ENCODE data around the gene ANKRD63.
A peak's percentile ranks its signal among the peaks of the same experiment; 100 is the strongest.

ANKRD63 gene

DNA sequence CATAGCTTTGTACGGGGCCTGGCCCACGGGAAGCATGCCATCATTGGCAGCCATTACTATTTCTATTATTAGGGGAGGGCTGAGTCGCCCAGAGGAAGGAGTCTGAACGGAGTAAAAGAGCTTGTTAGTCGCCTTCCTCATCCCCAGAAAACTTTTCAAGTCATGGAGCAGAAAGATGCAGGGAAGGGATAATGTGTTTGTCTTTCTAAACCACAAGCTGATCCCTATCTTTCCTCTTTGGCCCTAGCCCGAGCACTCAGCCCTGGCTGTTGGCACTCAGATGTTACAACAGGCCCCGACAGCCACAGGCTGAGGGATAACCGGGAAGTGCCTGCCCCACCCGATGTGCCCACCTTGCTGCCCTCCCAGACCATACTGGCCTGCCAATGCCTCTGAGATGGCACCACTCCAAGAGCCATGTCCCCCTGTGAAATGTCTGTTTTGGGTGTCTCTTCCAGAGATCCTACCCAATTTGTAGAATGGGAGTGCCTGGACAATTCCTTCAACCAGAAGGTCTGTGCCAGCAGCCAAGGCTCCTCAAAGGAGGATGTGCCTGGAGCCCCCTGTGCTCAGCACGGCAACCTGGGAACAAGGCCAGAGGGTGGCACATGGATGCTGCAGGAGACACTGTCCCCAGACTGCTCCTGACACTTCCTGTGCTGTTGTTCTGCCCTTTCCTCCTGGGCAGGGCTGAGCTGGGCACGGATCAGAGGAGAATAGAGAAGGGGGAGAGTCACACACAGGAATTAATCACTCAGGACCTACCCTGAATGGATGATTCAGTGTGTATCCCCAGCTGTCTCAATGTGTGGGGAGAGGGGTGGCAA is 33.2 kb downstream of the ANKRD63 start:
- H3K4me1 ChIP-seq = peaks cover 0 to 45% (median 15%) of the 10 kb centered on the region in 4 donors
- TF ChIP-seq, protein P1, sequence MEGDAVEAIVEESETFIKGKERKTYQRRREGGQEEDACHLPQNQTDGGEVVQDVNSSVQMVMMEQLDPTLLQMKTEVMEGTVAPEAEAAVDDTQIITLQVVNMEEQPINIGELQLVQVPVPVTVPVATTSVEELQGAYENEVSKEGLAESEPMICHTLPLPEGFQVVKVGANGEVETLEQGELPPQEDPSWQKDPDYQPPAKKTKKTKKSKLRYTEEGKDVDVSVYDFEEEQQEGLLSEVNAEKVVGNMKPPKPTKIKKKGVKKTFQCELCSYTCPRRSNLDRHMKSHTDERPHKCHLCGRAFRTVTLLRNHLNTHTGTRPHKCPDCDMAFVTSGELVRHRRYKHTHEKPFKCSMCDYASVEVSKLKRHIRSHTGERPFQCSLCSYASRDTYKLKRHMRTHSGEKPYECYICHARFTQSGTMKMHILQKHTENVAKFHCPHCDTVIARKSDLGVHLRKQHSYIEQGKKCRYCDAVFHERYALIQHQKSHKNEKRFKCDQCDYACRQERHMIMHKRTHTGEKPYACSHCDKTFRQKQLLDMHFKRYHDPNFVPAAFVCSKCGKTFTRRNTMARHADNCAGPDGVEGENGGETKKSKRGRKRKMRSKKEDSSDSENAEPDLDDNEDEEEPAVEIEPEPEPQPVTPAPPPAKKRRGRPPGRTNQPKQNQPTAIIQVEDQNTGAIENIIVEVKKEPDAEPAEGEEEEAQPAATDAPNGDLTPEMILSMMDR (IDR thresholded peaks at IDR 0.05) = no peak
- no peaks in the 10 kb centered on the region for H3K27me3 ChIP-seq
- H3K27ac ChIP-seq = no peak overlapping the region
- intact Hi-C loops (cut with DNase I; ENCODE audit: low total_unique reads) = no loop called here
- DNase-seq = peak in 1 of 2 donors; percentile 35
- no peak overlapping the region for H3K4me3 ChIP-seq
- H3K36me3 ChIP-seq = no peaks in the 10 kb centered on the region
- no peaks in the 10 kb centered on the region for H3K9me3 ChIP-seq

DNA sequence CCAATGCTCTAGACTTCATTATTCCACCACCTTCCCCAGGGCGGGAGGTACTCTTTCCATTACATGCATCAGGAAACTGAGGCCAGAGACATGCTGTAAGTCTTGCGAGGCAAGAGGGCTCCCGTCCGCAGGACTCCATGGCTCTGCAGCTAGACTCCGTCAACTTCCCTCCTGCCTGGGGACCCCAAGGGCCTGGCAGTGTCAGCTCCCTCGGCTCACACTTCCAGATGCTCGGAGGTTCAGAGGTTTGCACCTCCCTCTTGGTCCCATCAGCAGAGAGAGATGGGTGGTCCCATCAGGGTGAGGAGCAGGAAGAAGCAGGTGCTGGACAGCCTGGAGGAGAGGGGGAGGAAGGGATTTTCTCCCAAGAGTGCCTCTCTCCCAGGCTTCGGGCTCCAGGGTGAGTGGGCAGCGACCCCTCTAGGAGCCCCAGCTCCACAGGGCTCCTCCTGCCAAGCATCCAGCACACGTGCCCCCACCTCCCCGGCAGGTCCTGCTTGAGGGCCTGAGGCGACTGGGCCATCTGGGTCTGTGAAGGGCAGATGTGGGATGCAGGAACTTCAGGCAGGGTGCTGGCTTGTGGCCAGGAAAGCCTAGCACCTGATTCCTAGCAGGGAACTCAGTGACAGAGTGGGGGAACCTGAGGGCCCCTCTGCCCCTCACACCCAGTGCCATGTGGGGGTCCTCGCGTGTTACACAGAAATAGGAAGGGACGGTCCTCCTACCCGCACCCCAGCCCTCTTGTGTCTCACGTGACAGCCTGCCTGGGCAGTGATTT is 34.7 kb downstream of the ANKRD63 start:
- DNase-seq = peak; percentile 18 to 56
- Histone ChIP-seq H3K4me3 (no peak overlapping the region), H3K27ac (no peak overlapping the region), H3K27me3 (no peaks in the 10 kb centered on the region), H3K4me1 (peaks cover 0 to 39% (median 8%) of the 10 kb centered on the region in 4 donors), H3K36me3 (no peaks in the 10 kb centered on the region), H3K9me3 (no peaks in the 10 kb centered on the region)
- intact Hi-C loops (cut with DNase I; ENCODE audit: low total_unique reads) = no loop called here
- TF ChIP-seq, protein P1 (IDR thresholded peaks at IDR 0.05) = no peak

DNA sequence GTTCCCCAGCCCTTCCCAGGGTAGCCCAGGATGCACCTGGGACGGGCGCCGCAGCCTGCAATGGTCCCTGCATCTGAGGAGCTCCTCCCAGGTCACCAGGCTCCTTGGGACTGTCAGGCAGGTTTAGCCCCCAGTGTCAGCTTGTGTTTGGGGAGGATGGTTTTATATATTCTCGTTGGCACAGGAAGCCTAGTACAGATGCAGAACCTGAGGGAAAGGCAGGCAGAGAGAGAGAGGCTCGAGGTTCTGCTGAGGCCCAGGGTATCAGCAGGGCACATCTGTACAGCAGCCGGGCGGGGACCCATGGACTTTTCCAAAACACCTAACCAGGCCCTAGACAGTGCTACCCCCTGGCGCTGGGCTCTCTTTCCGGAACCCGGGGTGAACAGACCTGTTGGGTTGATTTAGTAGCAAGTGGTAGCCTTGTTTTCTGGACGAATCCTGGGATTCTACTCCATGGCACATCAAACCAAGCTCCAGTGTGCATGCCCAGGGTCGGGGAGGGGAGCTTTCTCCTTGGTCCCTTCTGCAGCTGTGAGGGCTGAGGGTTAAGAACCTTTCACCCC is 35.4 kb downstream of the ANKRD63 start:
- TF ChIP-seq, protein P1 (IDR thresholded peaks at IDR 0.05) = no peak
- no peaks in the 10 kb centered on the region for H3K27me3 ChIP-seq
- peaks cover 0 to 31% (median 2%) of the 10 kb centered on the region in 4 donors for H3K4me1 ChIP-seq
- DNase-seq = peak; percentile 3 to 41
- H3K27ac ChIP-seq = no peak overlapping the region
- H3K36me3 ChIP-seq = no peaks in the 10 kb centered on the region
- intact Hi-C loops (cut with DNase I; ENCODE audit: low total_unique reads) = no loop called here
- no peaks in the 10 kb centered on the region for H3K9me3 ChIP-seq
- H3K4me3 ChIP-seq = no peak overlapping the region

DNA sequence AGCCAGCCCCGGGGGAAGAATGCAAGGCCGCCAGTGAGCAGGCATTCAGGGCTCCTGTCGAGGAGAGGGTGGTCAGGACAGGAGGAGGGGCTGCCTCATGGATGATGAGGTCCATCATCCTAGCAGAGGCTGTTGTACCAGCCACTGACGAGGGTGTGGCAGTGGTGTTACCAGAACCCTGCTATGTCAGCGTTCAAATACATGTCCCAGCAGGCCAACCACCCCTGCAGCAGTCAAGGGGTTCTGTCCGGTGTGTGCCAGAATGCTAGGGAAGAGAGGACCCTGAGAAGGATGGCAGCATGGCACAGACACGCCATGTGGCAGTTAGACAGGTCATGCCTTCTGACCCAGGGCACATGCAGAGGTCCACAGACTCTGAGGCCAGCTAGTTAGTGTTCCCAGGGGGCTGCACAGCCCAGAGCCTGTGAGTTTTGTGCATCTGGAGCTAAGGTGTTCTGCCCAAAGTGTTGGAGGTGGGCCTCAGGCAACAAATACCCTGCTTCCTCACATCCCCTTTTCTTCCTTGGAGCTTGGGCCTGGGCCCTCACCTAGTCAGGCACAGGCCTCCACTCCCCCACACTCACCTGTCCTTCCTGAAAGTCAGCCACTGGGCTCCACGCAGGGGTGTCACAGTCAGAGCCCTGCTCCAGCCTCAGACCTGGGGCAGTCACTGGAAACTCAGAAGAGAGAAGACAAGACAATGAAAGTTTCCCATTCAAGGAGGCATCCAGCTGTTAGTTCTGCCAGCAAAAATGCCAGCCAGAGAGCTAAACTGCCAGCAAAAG is 36.2 kb downstream of the ANKRD63 start:
- Histone ChIP-seq H3K27me3 (no peaks in the 10 kb centered on the region), H3K27ac (no peak overlapping the region), H3K36me3 (no peaks in the 10 kb centered on the region), H3K4me1 (peaks cover 0 to 23% (median 0%) of the 10 kb centered on the region in 4 donors), H3K4me3 (no peak overlapping the region), H3K9me3 (no peaks in the 10 kb centered on the region)
- TF ChIP-seq, protein P1 (IDR thresholded peaks at IDR 0.05) = no peak
- intact Hi-C loops (cut with DNase I; ENCODE audit: low total_unique reads) = no loop called here
- peak; percentile 18 to 43 for DNase-seq
